HG03025 (cell line): ENCODE data around the gene PXN.
"Not testable (repeated sequence)": the region's sequence is repeated elsewhere in the genome, so short reads cannot be mapped to it uniquely, and the experiment has no call there.

Source experiments
- ATAC-seq: cut with Tn5 transposase; IDR thresholded peaks from one replicate; pipeline ENCODE4 v1.9.1; 2021; ENCODE audit warnings: mild to moderate bottlenecking, moderate library complexity; ENCODE audit not compliant: unreplicated experiment, low FRiP score

PXN gene

GRCh38 chr12:120262852-120263747, 2.4 kb downstream of the PXN start:
- ATAC-seq = no peak

GRCh38 chr12:120261951-120262851, 3.3 kb downstream of the PXN start:
- no peak for ATAC-seq

GRCh38 chr12:120260607-120261006, 4.9 kb downstream of the PXN start:
- ATAC-seq = no peak

- no peak for ATAC-seq
Measured at GRCh38 chr12:120259418-120260202, 5.9 kb downstream of the PXN start.

GRCh38 chr12:120258323-120258896, 7.1 kb downstream of the PXN start:
- ATAC-seq = no peak

- no peak for ATAC-seq
Measured at GRCh38 chr12:120257041-120257821, 8.3 kb downstream of the PXN start.

GRCh38 chr12:120254809-120255208, 10.7 kb downstream of the PXN start:
- ATAC-seq = no peak

- ATAC-seq = not testable (repeated sequence)
Measured at GRCh38 chr12:120253313-120253712, 12.2 kb downstream of the PXN start.

- no peak for ATAC-seq
Measured at GRCh38 chr12:120252071-120252906, 13.2 kb downstream of the PXN start.

- not testable (repeated sequence) for ATAC-seq
Measured at GRCh38 chr12:120251364-120252070, 14.0 kb downstream of the PXN start.

GRCh38 chr12:120249875-120250795, 15.4 kb downstream of the PXN start:
- ATAC-seq = no peak

GRCh38 chr12:120249266-120249874, 16.2 kb downstream of the PXN start:
- no peak for ATAC-seq

- ATAC-seq = no peak
Measured at GRCh38 chr12:120247621-120248030, 17.9 kb downstream of the PXN start.

GRCh38 chr12:120247183-120247582, 18.3 kb downstream of the PXN start:
- no peak for ATAC-seq

GRCh38 chr12:120246705-120247104, 18.8 kb downstream of the PXN start:
- not testable (repeated sequence) for ATAC-seq

GRCh38 chr12:120242971-120243699, 22.4 kb downstream of the PXN start:
- ATAC-seq = no peak
